Measurements from ENCODE around the gene PIGC.

PIGC gene

DNA sequence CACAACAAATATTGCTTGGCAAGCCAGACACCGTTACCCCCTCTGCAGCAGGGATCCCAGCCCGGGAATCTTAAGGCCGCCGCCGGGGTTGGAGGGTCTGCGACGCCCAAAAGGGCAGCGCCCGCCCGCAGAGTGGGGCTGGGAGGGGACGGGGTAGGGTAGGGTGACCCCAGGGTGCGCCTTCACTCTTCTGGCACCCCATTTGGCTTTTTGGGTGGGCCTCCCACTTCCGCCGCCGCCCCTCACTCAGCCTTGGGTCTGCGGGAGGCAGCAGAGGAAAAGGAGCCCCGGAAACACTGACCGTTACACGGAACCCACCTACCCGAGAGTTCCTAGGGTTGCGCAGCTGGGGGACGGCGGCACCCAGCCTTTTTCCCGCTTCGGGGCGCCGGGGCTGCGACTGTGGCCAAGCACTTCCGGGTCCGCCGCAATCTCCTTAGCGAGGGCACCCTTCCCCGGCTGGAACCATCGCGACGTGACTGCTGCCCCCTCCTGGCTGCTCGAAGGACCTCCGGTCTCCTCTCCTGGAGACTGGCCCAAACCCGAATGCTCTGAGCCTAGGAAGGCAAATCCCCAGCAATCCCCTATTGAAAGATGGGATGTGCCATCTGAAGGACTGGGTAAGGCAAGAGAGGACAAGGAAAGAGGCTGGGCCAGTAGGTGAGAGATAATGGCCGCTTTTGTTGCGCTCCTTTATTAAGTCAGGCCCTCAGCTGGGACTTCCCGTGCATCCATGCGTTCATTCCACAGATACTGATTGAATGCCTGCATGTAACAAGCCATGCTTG, at the start of gene PIGC:
PIGC (minus strand) TSS at position 404 of the 788 bp plus-strand sequence. CDS start 1,447 bp downstream, outside the sequence.
- peak; percentile 81 to 89 for DNase-seq (ENCODE audit: low read depth in 1 of 2, low spot score in 1 of 2)

DNA sequence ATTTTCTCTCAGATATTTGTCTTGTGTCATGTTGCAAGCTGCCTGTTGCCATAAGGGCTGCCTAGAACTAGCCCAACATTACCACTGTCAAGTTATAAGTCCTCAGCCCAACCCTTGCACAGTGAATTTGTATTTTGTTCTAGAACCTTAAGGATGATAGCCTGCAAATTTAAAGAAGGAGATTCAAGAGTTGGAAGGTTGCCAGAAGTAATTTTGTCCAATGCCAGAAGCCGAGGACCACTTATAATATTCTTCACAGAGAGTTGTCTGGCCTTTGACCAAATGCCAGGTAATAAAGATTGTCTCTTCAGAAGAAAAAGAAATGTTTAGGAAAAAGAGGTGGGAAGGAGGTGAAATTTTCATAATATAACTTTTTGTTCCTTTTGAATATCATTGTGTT, 48.6 kb upstream of the PIGC start:
- no peak for DNase-seq (ENCODE audit: low read depth in 1 of 2, low spot score in 1 of 2)

DNA sequence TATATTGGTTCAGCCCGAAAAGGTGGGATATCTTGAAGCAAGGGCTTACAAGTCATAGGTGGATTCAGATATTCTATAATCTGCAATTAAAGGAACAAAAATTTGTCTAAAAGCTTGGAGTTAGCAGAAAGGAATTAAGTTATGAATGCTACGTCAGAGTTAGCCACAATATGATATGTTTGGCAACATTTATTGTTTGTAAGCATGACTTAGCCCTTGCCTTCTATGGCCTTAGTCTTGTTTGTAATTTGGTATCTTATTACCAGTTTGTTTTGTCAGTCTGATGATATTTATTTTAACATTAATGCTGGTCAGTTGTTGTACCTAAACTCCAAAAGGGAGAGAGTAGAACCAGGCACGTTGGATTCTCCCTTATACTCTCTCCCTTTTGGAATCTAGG, 46.0 kb upstream of the PIGC start:
- DNase-seq (ENCODE audit: low read depth in 1 of 2, low spot score in 1 of 2), result no peak

DNA sequence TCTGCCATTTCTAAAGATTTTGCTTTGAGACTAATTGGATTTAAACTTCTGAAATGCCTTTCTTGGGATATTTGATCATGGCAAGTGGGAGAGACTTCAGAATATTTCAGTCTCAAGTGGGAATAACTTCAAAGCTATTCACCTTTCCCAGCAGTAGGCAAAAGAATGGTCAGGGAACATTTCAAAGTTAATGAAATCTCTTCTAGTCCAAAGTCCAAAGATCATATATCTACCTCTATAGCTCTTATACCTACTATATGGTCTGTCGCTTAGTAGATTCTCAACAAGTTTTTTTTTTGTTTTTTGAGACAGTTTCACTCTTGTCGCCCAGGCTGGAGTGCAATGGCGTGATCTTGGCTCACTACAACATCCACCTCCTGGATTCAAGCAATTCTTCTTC, 44.5 kb upstream of the PIGC start:
- no peak for DNase-seq (ENCODE audit: low read depth in 1 of 2, low spot score in 1 of 2)

DNA sequence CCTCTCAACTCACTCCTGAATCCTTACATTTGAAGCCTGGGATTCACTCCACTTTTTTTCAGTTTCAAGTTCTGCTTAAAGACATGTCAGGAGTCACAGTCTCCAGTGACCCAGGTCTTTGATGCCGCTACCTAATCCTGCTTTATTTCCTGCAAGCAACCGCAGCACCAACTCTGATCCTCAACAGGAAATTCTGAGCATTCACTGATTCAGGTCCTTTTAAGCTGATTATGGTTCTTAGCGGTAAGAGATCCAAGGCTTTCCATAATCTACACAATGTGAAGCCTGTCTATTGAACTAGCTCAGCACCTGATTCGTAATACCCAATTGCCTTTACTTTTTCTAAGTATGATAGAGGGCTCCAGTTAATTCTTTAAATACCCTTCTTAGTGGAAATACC, 43.7 kb upstream of the PIGC start:
- no peak for DNase-seq (ENCODE audit: low read depth in 1 of 2, low spot score in 1 of 2)

DNA sequence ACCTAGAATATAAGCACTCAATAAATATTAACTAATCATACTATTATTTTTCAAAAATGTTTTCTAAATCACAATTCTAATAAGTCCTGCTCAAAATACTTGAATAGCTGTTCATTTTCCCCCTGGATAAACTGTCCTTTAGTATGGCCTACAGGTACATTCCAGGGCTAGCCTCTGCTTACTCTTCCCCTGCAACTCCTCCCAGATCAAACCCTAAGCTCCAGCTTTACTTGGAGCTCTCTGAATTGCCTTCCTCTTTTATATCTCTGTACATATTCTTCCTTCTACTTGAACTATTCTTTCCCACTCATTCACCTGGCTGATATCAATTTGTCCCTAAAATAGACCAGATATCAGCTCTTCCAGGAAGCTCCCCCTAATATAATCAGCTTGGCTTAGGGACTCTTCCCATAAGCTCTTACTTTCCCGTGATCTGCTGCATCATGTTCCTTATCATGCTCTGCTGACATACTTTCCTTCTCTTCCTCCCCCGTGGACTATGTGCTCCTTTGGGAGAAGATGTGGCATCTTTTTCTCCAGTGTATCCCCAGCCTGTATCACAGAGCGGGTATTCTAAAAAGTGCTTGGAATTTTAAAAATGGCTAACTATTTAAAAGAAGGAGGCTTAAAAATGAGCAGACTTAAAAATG, 43.1 kb upstream of the PIGC start:
- DNase-seq (ENCODE audit: low read depth in 1 of 2, low spot score in 1 of 2), result no peak

DNA sequence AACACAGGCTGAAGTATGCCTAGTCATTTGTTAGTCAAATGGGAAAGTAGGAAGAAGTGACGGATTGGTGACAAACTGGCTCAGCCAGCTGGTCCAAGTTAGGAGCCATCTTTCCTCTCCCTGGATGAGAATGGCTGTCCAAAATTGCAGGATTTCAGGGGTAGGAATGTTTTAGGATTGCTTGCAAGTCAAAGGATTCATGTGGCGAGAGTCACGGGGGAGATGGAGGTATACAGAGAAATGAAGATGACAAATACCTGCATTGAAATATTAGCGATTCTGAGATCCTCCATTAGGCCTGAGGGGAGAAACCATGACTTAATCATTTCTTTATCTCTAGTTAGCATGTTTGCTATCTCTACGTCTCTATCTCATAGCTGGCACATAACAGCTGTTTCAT, 41.8 kb upstream of the PIGC start:
- DNase-seq (ENCODE audit: low read depth in 1 of 2, low spot score in 1 of 2), result no peak

DNA sequence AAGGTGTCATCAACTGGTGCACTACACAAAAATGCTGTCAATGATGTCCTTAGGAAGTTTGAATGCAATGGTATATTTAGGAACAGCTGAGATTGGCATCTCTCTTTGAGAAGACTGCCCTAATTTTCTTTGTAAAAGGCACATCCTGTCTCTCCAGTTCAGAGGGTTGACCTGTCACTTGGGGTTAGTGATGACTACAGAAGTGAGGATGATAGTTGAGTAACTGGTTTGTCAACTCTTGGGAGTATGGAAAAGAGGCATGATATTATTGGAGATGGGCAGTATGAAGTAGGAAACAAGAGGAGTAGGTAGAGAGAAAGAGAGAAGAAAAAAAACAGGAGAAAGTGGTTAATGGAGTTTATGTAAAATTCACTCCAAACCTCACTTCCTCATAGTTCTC, 40.4 kb upstream of the PIGC start:
- no peak for DNase-seq (ENCODE audit: low read depth in 1 of 2, low spot score in 1 of 2)

DNA sequence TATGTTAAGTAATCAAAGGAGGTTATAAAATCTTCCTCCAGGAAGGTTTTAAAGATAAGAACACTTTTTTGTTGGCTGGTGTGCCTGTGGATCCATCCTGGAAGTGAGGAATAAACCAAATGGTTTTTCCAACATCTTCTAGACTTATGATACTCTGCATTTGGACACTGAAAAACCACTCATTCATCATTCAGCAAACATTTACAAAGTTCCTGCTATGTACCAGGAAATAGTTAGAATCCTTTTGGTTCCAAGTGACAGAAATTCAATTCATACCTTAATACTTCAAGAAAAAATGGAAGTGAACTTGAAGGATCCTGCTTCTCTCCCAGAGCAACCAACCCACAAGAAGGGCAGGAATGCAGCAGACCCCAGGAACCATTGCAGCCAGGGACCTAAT, 39.6 kb upstream of the PIGC start:
- no peak for DNase-seq (ENCODE audit: low read depth in 1 of 2, low spot score in 1 of 2)

DNA sequence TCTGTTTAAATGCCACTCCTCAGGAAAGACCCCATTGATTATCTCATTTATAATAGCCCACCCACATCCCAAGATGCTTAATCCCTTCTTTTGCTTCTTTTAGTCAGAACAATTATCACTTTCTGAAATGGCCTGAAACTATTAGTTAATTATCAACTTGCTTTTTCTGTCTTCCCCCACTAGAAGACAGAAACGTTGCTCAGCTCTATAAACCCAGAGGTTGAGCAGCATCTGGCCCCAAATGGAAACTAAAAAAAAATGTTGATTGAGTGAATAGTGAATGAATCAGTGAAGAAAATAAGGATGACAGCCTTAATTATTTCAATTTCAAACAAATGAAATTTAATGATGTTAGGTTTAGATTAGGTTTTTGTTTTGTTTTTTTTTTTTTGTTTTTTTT, 38.2 kb upstream of the PIGC start:
- no peak for DNase-seq (ENCODE audit: low read depth in 1 of 2, low spot score in 1 of 2)

DNA sequence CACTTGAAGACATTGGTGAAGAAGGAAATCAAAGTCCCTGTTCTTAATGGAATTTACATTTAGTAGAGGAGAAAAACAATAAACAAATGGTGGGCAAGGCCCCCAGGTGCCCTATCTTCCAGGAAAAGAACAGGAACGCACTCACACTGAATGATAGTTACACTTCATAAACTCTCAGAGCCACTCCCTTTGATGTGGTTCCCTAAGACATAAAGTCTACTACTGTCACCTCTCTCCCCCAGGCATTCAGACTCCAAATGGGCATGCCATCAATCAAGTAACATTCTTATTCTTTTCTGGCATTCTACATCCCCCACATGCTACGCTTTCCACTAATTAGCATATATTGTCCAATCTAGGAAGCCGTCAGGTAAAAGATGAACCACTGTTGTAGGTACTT, 36.6 kb upstream of the PIGC start:
- no peak for DNase-seq (ENCODE audit: low read depth in 1 of 2, low spot score in 1 of 2)

DNA sequence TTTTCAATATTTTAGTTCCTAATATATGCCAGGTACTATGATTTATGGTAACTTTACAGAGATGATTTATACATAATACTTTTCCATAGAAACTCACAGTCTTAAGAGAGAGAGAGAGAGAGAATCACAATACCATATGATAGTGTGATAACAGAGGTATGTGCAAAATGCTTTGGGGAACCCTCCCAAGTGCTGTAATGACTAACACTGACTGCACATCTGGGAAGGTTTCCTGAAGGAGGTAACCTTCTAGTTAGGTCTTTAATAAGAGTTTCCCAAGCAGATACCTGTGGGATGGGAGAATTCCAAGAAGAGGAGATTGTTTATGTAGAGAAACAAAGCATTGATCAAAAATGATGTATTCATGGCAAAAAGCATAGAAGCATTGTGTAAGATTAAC, 34.6 kb upstream of the PIGC start:
- DNase-seq (ENCODE audit: low read depth in 1 of 2, low spot score in 1 of 2), result no peak

DNA sequence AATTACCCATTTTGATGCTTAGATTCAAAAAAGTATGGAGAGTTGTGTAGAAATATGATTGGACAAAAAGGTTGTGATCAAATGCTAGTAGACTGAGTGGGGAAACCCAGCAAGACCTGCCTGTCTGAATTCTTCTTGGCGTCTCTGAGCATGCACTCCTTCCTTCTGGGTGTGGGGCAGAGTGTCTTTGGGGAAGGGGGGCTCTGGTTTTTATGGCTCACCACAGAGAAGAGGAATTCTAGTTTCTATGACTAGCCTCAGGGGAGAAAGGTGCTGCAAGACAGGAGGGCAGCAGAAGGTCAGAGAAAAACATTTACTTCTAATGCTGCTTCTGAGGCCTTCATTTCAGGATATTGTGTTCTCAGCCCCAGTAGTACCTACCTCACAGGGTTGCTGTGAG, 33.9 kb upstream of the PIGC start:
- DNase-seq (ENCODE audit: low read depth in 1 of 2, low spot score in 1 of 2), result no peak

DNA sequence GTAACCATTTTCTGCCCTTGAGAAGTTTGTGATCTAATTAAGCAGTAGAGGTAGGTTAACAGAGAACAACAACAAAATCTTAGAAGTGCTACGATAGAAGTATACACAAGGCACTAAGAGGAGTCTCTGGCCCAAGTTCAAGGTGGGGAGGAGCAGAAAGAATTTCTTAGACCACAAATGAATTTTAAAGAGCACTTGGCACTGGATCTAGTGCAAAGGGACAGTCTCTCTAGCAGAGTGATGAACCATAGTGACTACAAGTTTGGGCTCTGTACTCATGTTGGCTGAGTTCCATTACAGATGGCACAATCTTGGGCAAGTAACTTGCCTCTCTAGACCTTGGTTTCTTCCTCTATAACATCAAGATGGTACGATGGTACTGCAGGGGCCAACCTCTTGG, 33.3 kb upstream of the PIGC start:
- no peak for DNase-seq (ENCODE audit: low read depth in 1 of 2, low spot score in 1 of 2)

DNA sequence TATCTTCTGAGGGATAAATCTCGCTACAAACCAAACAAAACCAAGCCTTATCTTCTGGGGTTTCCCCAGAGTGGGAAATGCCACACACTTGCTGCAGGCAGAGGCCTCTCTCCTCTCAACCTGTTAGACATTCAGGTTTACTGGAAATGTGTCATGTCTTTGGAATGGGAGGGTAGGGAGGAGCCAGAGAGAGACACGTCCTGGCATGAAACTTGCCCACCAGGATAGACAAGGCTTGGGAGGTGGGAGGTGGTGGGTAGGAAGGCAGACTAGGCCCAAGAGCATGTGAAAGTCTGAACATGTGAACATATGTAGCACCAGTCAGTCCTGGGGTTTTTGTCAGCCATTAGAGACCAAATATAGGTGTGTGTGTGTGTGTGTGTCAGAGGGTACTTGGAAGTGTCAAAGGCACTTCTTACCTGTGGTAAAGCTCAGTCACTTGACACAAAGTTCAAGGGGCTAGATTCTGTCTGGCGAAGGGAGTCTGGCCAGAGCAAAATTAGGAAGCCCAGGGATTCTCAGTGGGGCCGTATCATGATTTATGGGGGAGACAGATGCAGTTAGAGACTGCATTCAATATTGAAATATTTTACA, 32.4 kb upstream of the PIGC start:
- no peak for DNase-seq (ENCODE audit: low read depth in 1 of 2, low spot score in 1 of 2)

DNA sequence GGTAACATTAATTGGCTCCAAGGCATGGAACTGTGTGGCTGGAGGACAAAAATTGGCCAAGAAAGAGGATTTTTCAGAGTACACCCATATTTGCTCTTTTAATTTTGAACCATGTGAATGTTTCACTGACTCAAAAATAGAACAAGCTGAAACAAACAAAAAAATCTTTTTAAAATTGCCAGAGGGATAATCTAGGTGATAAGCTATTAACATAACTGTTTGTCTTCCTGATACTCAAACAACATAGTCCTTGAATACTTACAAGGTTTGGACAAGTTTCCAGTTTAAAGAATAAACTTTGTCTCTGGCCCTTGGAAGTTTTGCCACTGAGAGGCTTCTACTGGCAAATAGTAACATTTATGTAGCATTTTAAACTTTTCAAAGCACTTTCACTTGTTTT, 30.0 kb upstream of the PIGC start:
- DNase-seq (ENCODE audit: low read depth in 1 of 2, low spot score in 1 of 2), result no peak

DNA sequence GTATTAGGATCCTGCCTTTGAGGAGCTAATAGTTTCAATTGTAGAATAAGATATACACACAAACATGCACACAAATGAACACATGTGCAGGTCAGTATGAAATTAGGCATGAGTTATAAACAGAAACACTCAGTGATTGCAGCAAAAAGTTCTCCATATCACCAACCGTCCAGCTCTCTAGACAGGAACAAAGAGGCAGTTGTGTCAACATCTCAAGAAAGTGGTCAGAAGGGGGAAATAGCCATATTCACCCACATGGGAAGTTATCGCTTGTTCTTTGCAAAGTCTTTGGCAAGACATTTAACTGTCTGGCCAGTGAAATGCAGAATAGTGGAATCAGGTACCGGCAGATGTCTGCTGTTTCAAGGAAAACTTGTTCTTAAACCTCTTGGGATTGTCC, 29.4 kb upstream of the PIGC start:
- DNase-seq (ENCODE audit: low read depth in 1 of 2, low spot score in 1 of 2), result no peak

DNA sequence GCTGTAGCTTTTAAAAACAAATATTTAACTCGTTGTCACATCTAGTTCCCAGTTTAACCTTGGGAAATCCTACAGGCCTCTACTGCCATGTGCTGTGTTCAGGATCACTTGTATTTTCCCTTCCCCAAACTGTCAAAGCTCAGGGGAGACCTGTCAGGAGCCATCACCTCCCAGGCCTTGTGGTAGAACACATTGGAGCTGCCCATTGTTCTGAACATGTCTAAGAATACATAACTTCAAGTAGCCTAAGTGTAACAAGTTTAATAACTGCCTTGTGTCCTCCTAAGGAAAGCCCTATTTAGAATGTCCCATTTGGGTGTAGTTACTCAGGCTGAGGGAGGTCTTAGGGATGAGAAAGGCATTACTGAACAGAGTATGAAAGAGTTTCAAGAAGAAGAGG, 28.6 kb upstream of the PIGC start:
- no peak for DNase-seq (ENCODE audit: low read depth in 1 of 2, low spot score in 1 of 2)

DNA sequence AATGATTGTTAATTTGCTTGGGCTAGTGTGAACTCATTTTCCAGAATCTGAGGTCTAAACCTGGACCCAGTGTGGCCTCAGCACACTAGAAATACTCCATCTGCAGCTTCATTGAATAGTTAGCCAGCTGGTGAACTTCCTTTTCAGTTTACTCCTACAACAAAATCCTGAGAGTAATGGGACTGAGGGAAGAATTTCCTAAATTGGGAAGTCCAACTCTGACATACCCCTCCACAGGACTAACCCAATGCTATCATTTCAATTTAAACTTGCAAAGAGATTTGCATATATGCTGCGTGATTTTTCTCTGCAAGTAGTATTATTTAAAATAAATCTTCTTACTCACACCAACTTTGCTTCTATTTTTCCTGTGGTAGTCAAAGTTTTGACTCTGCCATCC, 27.8 kb upstream of the PIGC start:
- no peak for DNase-seq (ENCODE audit: low read depth in 1 of 2, low spot score in 1 of 2)

DNA sequence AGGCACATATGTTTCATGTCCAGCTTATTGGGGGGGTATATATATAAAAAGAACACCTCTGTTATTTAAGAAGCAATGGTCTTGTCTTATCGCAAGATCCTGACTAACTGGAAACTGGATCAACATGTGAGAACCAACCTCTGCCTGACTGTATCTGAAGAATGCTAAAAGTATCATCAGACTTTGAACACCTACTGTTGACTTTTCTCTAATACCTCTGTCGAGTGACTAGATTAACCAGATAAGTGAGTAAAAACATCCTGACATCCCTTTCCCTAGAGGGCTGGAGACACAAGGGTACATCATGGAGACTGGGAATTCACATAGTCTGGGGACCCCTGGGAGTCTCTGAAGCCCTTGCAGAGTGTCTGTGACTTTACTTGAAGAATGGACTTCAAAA, 26.3 kb upstream of the PIGC start:
- DNase-seq (ENCODE audit: low read depth in 1 of 2, low spot score in 1 of 2), result no peak

DNA sequence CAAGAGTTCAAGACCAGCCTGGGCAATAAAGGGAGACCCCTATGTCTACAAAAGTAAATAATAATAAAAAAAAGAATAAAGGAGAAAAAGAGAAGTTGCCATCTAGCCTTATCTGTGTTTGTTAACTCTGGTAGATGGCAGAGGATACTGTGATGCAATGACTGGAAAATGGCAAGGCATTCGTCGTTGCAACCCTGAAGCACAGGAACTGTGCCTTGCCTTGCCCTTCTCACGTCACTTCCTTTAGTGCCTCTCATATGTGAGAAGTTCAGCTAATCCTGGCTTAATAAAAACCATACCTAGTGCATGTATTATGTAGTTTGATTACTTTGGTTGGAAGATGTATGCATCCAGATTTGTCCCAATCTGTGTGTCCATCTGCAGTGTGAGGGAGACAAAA, 25.8 kb upstream of the PIGC start:
- DNase-seq (ENCODE audit: low read depth in 1 of 2, low spot score in 1 of 2), result no peak

DNA sequence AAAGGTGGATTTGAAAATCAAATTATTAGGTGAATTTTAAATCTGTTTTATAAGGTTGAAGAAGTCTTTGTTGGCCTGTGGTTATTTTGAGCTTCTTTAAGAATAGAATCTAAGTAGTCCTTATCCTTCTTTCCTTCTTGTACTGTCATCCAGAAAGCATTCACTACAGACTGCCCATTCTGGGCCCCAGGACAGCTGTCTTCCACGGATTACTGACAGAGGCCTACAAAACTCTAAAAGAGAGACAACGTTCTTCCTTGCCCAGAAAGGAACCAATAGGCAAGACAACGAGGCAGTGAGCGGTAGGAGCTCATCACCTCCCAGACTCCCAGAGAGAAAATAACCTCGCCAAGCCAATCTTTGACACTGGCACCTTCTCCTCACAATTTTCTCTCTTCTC, 24.4 kb upstream of the PIGC start:
- no peak for DNase-seq (ENCODE audit: low read depth in 1 of 2, low spot score in 1 of 2)

DNA sequence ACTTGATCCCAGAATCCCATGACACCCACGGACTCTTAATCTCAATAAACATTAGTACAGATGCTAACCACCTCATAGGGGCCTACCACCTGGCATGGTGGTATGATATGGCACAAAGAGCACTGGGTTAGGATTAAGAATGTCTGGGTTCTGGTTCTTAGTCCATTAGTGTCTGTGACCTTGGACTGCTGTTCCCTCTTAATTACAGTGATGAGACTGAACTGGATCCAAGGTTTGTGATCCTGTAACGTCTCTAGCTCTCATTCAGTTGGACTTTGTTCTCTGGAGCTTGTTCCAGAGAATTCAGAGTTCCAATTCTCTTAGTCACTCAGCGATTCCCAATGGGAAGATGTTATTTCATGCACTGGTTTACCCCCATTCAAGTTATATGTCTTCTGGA, 23.6 kb upstream of the PIGC start:
- DNase-seq (ENCODE audit: low read depth in 1 of 2, low spot score in 1 of 2), result no peak

All from activated CD4-positive, alpha-beta T cell treated with anti-CD3 and anti-CD28 coated beads, Interleukin-2, amount 50 U/mL, for 24 hours (primary cell).